ENCODE data around the gene GANAB. TPM values are rescaled to one million over a fixed set of nuclear protein-coding genes. Genes with fewer than 3 reads are reported as not detected.

Gene GANAB
- total and polyA plus RNA-seq, 4 donors = 45.2 to 209 (median 148) TPM

- no peaks in the 10 kb centered on the region for H3K27me3 ChIP-seq (ENCODE audit: control insufficient read depth in 4 of 4, insufficient read depth in 4 of 4, low read length in 3 of 4)
- no peak overlapping the region for H3K4me3 ChIP-seq (ENCODE audit: low read depth in 1 of 3, low read length in 3 of 3)
- H3K9me3 ChIP-seq (ENCODE audit: control insufficient read depth in 4 of 4, low read length in 3 of 4) = no peaks in the 10 kb centered on the region
- no peak for TF ChIP-seq YY1 (IDR thresholded peaks at IDR 0.05)
- no peak for TF ChIP-seq FOXA1 (IDR thresholded peaks at IDR 0.05)
- no peak for TF ChIP-seq ZBTB33 (IDR thresholded peaks at IDR 0.05)
- no peak for TF ChIP-seq RAD21 (IDR thresholded peaks at IDR 0.05)
- TF ChIP-seq NR2F2 (IDR thresholded peaks at IDR 0.05) = no peak
- TF ChIP-seq SP1 (IDR thresholded peaks at IDR 0.05) = no peak
- no peak for TF ChIP-seq MAX (IDR thresholded peaks at IDR 0.05)
- no peak for TF ChIP-seq GABPA (IDR thresholded peaks at IDR 0.05 in 1 of 2, conservative IDR thresholded peaks at IDR 0.05 in 1 of 2)
- TF ChIP-seq REST (IDR thresholded peaks at IDR 0.05) = no peak
- no peak for TF ChIP-seq JUND (IDR thresholded peaks at IDR 0.05)
- DNase-seq (ENCODE audit: low spot score) = no peak
- peaks cover 6 to 29% (median 14%) of the 10 kb centered on the region in 4 donors for H3K4me1 ChIP-seq (ENCODE audit: control insufficient read depth in 4 of 4, insufficient read depth in 4 of 4, low read length in 3 of 4)
- 92% methylated on average over 2 of the region's 2 CpGs for WGBS
- no peak overlapping the region for H3K9ac ChIP-seq (ENCODE audit: low read depth in 1 of 2, low read length in 2 of 2)
- no peak overlapping the region for H3K27ac ChIP-seq (ENCODE audit: low read depth in 1 of 2, low read length in 2 of 2)
- peaks cover 6 to 44% (median 24%) of the 10 kb centered on the region in 4 donors for H3K36me3 ChIP-seq (ENCODE audit: control insufficient read depth in 4 of 4, insufficient read depth in 3 of 4, low read depth in 1 of 4, low read length in 3 of 4)
Observed at GRCh38 chr11:62579252-62579651, 67.2 kb downstream of the GANAB start.

- Histone ChIP-seq H3K27me3 (ENCODE audit: control insufficient read depth in 4 of 4, insufficient read depth in 4 of 4, low read length in 3 of 4) (no peaks in the 10 kb centered on the region), H3K4me1 (ENCODE audit: control insufficient read depth in 4 of 4, insufficient read depth in 4 of 4, low read length in 3 of 4) (peaks cover 6 to 30% (median 15%) of the 10 kb centered on the region in 4 donors), H3K9me3 (ENCODE audit: control insufficient read depth in 4 of 4, low read length in 3 of 4) (no peaks in the 10 kb centered on the region), H3K27ac (ENCODE audit: low read depth in 1 of 2, low read length in 2 of 2) (no peak overlapping the region), H3K36me3 (ENCODE audit: control insufficient read depth in 4 of 4, insufficient read depth in 3 of 4, low read depth in 1 of 4, low read length in 3 of 4) (peaks cover 6 to 41% (median 22%) of the 10 kb centered on the region in 4 donors), H3K4me3 (ENCODE audit: low read depth in 1 of 3, low read length in 3 of 3) (no peak overlapping the region), H3K9ac (ENCODE audit: low read depth in 1 of 2, low read length in 2 of 2) (no peak overlapping the region)
- no peak for TF ChIP-seq ATF3 (IDR thresholded peaks at IDR 0.05)
- TF ChIP-seq TAF1 (conservative IDR thresholded peaks at IDR 0.05) = no peak
- TF ChIP-seq SP1 (IDR thresholded peaks at IDR 0.05) = no peak
- no peak for TF ChIP-seq MAX (IDR thresholded peaks at IDR 0.05)
- TF ChIP-seq JUND (IDR thresholded peaks at IDR 0.05) = no peak
- no peak for DNase-seq (ENCODE audit: low spot score)
- 94% methylated on average over 11 of the region's 11 CpGs for WGBS
Observed at GRCh38 chr11:62578541-62578940, 67.9 kb downstream of the GANAB start.
